Activated naive CD4-positive, alpha-beta T cell (primary cell): ENCODE measurements around the gene TYW1B.
"Not testable (repeated sequence)": the region's sequence is repeated elsewhere in the genome, so short reads cannot be mapped to it uniquely, and the experiment has no call there.

ENCODE experiments used
- DNase-seq, 4 experiments: peaks; one replicate each; lab custom pipeline; 2025; lab: John Stamatoyannopoulos, UW

TYW1B gene, protein sequence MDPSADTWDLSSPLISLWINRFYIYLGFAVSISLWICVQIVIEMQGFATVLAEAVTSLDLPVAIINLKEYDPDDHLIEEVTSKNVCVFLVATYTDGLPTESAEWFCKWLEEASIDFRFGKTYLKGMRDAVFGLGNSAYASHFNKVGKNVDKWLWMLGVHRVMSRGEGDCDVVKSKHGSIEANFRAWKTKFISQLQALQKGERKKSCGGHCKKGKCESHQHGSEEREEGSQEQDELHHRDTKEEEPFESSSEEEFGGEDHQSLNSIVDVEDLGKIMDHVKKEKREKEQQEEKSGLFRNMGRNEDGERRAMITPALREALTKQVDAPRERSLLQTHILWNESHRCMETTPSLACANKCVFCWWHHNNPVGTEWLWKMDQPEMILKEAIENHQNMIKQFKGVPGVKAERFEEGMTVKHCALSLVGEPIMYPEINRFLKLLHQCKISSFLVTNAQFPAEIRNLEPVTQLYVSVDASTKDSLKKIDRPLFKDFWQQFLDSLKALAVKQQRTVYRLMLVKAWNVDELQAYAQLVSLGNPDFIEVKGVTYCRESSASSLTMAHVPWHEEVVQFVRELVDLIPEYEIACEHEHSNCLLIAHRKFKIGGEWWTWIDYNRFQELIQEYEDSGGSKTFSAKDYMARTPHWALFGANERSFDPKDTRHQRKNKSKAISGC

DNA sequence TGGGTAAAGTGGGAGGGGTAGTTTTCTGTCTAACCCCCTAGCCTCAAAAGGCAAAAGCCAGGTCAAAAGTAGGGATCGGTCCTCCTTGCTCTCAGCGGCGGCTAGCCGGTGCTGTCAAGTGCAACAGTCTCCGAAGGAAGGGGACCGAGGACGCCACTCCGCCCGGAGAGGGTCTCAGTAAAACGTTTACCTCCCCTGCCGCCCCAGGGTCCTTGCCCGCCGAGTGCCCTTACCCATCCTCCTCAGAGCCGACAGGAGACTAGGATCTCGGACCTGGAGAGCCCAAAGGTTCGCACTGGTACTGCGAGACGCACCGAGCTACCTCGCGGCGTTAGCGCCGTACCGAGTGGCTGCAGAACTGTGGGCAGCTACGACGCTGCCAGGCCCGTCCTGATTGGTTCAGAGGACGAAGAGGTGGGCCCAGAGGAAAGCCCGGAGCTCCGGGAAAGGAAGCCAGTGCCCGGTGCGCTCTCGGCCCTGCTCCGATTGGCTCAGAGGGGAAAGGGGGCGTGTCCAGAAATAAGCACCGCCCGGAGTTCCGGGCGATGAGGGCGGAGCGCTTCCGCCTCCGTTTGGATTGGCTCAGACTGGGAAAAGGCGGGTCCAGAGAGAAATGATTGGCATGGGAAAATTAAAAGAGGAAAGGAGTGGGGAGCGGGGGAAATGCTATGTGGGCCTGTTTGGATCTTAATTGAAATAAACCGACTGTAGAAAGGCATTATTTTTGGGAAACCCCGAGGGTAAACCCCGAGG, at the start of gene TYW1B:
Gene TYW1B, minus strand, starts transcription at position 362 of the 753 bp plus-strand sequence. Its CDS starts 125 bp downstream, at position 237.
- DNase-seq = peak; percentile 85 to 95 (median 93)

DNA sequence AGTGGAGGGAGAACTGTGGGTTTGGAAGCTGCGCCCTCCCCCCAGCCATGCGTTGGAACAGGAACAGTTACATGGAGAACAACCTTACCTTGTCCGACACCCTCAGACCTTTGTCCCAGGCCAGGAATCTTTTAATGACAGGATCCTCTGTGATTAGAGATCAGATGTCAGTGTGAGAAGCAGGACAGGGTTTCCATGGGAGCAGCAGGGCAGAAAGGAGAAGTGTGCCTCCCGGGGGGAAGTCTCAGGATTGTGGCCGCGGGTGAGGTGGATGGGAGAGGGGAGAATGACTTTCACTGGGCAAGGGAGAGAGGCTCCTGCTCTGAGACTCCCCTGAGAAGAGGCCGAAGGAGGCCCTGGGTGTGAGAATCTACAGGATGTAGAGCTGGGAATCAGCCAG, 39.6 kb upstream of the TYW1B start:
- not testable (repeated sequence) for DNase-seq

GRCh38 chr7:72858846-72859400, 30.9 kb upstream of the TYW1B start:
- not testable (repeated sequence) for DNase-seq

- not testable (repeated sequence) for DNase-seq
These were observed 29.9 kb upstream of the TYW1B start for GRCh38 chr7:72857925-72858324.

DNA sequence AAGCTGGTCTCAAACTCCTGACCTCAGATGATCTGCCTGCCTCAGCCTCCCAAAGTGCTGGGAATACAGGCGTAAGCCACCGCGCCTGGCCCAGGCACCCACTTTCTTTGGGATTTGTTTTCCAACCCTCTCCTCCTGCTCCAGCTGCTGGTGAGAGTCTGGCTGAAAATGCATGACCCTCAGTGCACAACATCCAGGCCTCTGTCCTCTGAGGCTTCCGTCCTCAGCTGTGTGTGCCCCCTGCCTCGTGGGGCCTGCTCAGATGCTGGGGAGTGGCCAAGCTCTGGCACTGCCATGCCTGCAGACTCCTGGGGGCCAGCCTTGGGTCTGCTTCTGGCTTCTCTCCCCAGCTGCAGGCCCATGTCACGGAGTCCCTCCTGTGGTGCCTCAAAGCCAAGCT, 27.3 kb upstream of the TYW1B start:
- not testable (repeated sequence) for DNase-seq

DNA sequence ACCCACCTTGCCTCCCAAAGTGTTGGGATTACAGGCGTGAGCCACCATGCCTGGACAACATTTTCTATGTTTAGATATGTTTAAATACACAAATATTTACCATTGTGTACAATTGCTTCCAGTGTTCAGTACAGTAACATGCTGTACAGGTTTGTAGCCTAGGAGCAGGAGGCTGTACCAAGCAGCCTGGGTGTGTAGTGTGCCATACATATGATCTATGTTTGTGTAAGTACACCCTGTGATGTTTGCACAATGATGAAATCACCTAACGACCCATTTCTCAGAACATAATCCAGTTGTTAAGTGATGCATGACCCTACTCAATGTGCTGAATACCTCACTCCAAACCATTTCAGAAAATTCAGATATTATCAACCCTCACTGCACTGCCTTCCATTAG, 24.9 kb upstream of the TYW1B start:
- DNase-seq = not testable (repeated sequence)

GRCh38 chr7:72850746-72851145, 22.7 kb upstream of the TYW1B start:
- not testable (repeated sequence) for DNase-seq

DNA sequence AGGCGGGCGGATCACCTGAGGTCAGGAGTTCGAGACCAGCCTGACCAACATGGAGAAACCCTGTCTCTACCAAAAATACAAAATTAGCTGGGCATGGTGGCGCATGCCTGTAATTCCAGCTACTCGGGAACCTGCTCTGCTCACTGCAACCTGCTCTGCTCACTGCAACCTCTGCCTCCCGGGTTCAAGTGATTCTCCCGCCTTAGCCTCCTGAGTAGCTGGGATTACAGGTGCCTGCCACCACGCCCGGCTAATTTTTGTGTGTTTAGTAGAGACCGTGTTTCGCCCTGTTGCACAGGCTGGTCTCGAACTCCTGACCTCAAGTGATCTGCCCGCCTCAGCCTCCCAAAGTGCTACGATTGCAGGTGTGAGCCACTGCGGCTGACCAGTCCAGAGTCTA, 16.1 kb upstream of the TYW1B start:
- DNase-seq = not testable (repeated sequence)

- DNase-seq = not testable (repeated sequence)
These were observed 15.2 kb upstream of the TYW1B start for GRCh38 chr7:72843166-72843565.

- not testable (repeated sequence) for DNase-seq
These were observed 13.0 kb upstream of the TYW1B start for GRCh38 chr7:72840966-72841511.

DNA sequence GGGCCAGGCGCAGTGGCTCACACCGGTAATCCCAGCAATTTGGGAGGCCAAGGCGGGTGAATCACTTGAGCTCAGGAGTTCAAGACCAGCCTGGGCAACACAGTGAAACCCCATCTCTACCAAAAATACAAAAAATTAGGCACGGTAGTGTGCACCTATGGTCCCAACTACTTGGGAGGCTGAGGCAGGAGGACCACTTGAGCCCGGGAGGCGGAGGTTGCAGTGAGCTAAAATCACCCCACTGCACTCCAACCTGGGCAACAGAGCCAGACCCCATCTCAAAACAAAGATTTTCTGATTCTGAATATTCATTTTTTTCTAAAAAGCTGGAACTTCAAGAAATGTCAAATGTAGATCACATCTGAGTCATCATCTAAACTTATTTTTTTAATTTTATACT, 10.3 kb upstream of the TYW1B start:
- DNase-seq = not testable (repeated sequence)

GRCh38 chr7:72837291-72837690, 9.3 kb upstream of the TYW1B start:
- DNase-seq = not testable (repeated sequence)

DNA sequence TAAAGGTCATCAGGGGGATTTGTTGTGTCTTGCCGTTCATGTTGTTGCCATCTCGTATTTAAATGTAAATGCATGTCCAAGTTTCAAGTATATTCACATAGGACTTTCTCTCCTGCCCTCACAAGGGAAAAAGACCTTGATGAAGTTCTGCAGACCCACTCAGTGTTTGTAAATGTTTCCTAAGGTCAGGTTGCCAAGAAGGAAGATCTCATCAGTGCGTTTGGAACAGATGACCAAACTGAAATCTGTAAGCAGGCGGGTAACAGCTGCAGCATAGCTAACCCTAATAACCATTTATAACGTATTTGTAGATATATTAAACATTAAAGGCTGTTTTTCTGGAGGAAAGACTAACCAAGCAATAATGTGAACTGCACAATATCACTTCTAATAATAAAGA, 2.6 kb upstream of the TYW1B start:
- not testable (repeated sequence) for DNase-seq

GRCh38 chr7:72829687-72830354, 1.8 kb upstream of the TYW1B start:
- DNase-seq = peak in 2 of 4 experiments; percentile 18 to 47

DNA sequence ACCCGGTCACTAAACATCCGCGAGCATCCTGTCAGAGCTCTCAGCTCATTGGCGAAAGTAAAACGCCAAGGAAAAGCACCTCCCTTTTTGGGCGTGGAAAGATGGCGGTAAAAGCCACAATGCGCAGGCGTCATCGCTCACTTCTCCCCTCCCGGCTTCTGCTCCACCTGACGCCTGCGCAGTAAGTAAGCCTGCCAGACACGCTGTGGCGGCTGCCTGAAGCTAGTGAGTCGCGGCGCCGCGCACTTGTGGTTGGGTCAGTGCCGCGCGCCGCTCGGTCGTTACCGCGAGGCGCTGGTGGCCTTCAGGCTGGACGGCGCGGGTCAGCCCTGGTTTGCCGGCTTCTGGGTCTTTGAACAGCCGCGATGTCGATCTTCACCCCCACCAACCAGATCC, 1.3 kb upstream of the TYW1B start:
- DNase-seq = peak; percentile 81 to 93 (median 88)

GRCh38 chr7:72823765-72824732, 4.0 kb downstream of the TYW1B start:
- not testable (repeated sequence) for DNase-seq

- DNase-seq = not testable (repeated sequence)
These were observed 5.5 kb downstream of the TYW1B start for GRCh38 chr7:72822497-72822896.

- not testable (repeated sequence) for DNase-seq
These were observed 9.2 kb downstream of the TYW1B start for GRCh38 chr7:72818663-72819361.

- DNase-seq = not testable (repeated sequence)
These were observed 10.3 kb downstream of the TYW1B start for GRCh38 chr7:72817661-72818060.
